ENCODE measurements around the gene RNF133. TPM values are rescaled to one million over a fixed set of nuclear protein-coding genes. Genes with fewer than 3 reads are reported as not detected.

The RNF133 gene
- total and polyA plus RNA-seq, 9 of the 15 experiments (the other 6 are each of a cell fraction or from before 2014, with no cell fraction given) = not detected

DNA sequence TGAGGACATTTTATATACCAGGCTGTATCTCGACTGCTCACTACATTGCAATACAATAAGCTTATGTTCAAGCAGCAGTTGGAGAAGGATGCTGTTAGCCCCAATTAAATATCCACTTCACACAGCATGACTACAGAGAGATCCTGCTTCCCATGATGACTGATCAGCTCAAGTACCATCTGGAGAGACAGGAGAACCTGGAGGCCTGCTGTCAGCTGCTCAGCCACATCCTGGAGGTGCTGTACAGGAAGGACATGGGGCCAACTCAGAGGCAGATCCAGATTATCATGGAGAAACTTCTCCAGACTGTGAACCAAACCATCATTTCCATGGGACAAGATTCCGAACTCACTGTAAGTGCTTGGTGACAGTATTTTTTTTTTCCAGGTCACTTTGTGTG is 22.5 kb downstream of the RNF133 start:
- no peaks in the 10 kb centered on the region for H4K20me1 ChIP-seq (replicated peaks; ENCODE audit: control insufficient read depth, insufficient read depth, low read length)
- no peak overlapping the region for H3K27ac ChIP-seq (ENCODE audit: extremely low read depth, low read depth, low read length)
- ATAC-seq (no peak), FAIRE-seq (no peak), DNase-seq (ENCODE audit: extremely low read depth in 1 of 4, low spot score in 3 of 4) (no peak)
- WGBS (ENCODE audit: insufficient coverage, low coverage, missing lambda C conversion rate) = 0% methylated on average over 2 of the region's 2 CpGs
- no TSS peak for BruUV-seq (replicated peaks)
- H3K4me1 ChIP-seq (replicated peaks in 1 of 2; ENCODE audit: control insufficient read depth in 2 of 2, insufficient read depth in 2 of 2, low read length in 2 of 2) = no peaks in the 10 kb centered on the region
- H3K9me1 ChIP-seq (ENCODE audit: control insufficient read depth, insufficient read depth, low read length) = no peaks in the 10 kb centered on the region
- H3K4me2 ChIP-seq (ENCODE audit: insufficient read depth, low read length) = no peak overlapping the region
- H3K27me3 ChIP-seq (ENCODE audit: control insufficient read depth in 2 of 2, insufficient read depth in 2 of 2, low read length in 2 of 2) = no peaks in the 10 kb centered on the region
- intact Hi-C loops (cut with micrococcal nuclease) = no loop called here
- no peak overlapping the region for H2AFZ ChIP-seq (ENCODE audit: low read depth, low read length)
- H3K79me2 ChIP-seq (ENCODE audit: control insufficient read depth, insufficient read depth, low read length) = no peaks in the 10 kb centered on the region
- TF ChIP-seq TEAD2 (tag; IDR thresholded peaks at IDR 0.05) = no peak
- TF ChIP-seq IFI16 (CRISPR knock-in tag; IDR thresholded peaks at IDR 0.05) = no peak
- TF ChIP-seq POLR2B (IDR thresholded peaks at IDR 0.05; ENCODE audit: low read depth, partially characterized antibody) = no peak
- no peak for TF ChIP-seq SMAD2 (IDR thresholded peaks at IDR 0.05; ENCODE audit: low read depth, low read length)
- no peak for TF ChIP-seq RUNX1 (IDR thresholded peaks at IDR 0.05; ENCODE audit: low read depth)
- TF ChIP-seq SRF (CRISPR knock-in tag; IDR thresholded peaks at IDR 0.05) = no peak
- TF ChIP-seq, protein P1, sequence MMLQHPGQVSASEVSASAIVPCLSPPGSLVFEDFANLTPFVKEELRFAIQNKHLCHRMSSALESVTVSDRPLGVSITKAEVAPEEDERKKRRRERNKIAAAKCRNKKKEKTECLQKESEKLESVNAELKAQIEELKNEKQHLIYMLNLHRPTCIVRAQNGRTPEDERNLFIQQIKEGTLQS (IDR thresholded peaks at IDR 0.05) = no peak
- TF ChIP-seq, protein P1 (CRISPR knock-in tag; conservative IDR thresholded peaks at IDR 0.05) = no peak
- in situ Hi-C loops (cut with MboI) = no loop called here
- no peaks in the 10 kb centered on the region for H3K36me3 ChIP-seq (ENCODE audit: control insufficient read depth, insufficient read depth, low read length)
- no peak overlapping the region for H3K9ac ChIP-seq (ENCODE audit: insufficient read depth in 1 of 2, low read depth in 2 of 2, low read length in 2 of 2)
- CTCF ChIA-PET (ENCODE audit: low intra/inter-chr PET ratio) = no interaction called here
- POLR2A ChIA-PET = no interaction called here
- no peaks in the 10 kb centered on the region for H3K9me3 ChIP-seq (replicated peaks; ENCODE audit: control insufficient read depth, insufficient read depth, low read depth, low read length)
- H3K4me3 ChIP-seq = no peak overlapping the region

All from K562 (cell line).